K562 (cell line): ENCODE data around the gene CNIH3. TPM values are rescaled to one million over a fixed set of nuclear protein-coding genes. Genes with fewer than 3 reads are reported as not detected.
A peak's percentile ranks its signal among the peaks of the same experiment; 100 is the strongest.
"Not testable (repeated sequence)": the region's sequence is repeated elsewhere in the genome, so short reads cannot be mapped to it uniquely, and the experiment has no call there.

ENCODE experiments used
- ATAC-seq: fragments of 200-7000 bp; cut with Tn5 transposase; 3 replicates; pipeline ENCODE4 v1.9.1; 2020; ENCODE audit warnings: moderate library complexity
- BruUV-seq: library from RNA; stranded (reverse); fragments of 400-500 nt; replicated peaks from 2 replicates; lab custom pipeline; 2021; lab: Mats Ljungman, UMichigan
- CTCF ChIA-PET: fragments of 300-600 bp; formaldehyde crosslinking; extraction: SDS; loops from one replicate; lab custom pipeline; 2021; ENCODE audit warnings: low intra/inter-chr PET ratio; lab: Yijun Ruan, JAX
- POLR2A ChIA-PET: fragments of 300-600, 350-650 bp; sonication (Branson Sonifier 250); formaldehyde crosslinking; extraction: SDS; loops from one replicate; lab custom pipeline; 2021; ENCODE audit warnings: antibody characterized with exemption, inconsistent platforms; lab: Yijun Ruan, JAX
- DNase-seq, 4 experiments: peaks; one replicate each; pipeline versions ENCODE4 v3.0.0 to v3.0.0-alpha.2; 2011 to 2018; ENCODE audit warnings: low spot score in 3 of 4, mixed read lengths in 3 of 4; ENCODE audit errors: extremely low read depth in 1 of 4
- FAIRE-seq: peaks from 2 replicates; lab custom pipeline; 2011; peaks lifted over from hg19 to GRCh38; lab: Jason Lieb, UNC
- H2AFZ ChIP-seq: 2 replicates; pipeline ENCODE4 v1.6.0; 2011; ENCODE audit warnings: low read depth, low read length, control low read depth, inconsistent platforms
- H3K27ac ChIP-seq: fragments of 200-600 bp; 3 replicates; pipeline ENCODE4 v1.8.0; 2011; ENCODE audit warnings: low read depth, mild to moderate bottlenecking, control low read depth, inconsistent platforms, low read length, moderate library complexity, mixed read lengths; ENCODE audit errors: extremely low read depth
- H3K27me3 ChIP-seq, 2 experiments: fragments of 300-600 bp in 1 of 2; 2 replicates in 1 of 2; 3 replicates in 1 of 2; pipeline versions ENCODE4 v1.6.0 to v1.8.0; 2011; ENCODE audit warnings: inconsistent platforms in 2 of 2, low read length in 2 of 2, mild to moderate bottlenecking in 1 of 2, mixed read lengths in 1 of 2, moderate library complexity in 1 of 2; ENCODE audit not compliant: control insufficient read depth in 2 of 2, insufficient read depth in 2 of 2
- H3K36me3 ChIP-seq: fragments of 300-600 bp; 3 replicates; pipeline ENCODE4 v1.8.0; 2011; ENCODE audit warnings: mild to moderate bottlenecking, low read length, inconsistent platforms; ENCODE audit not compliant: control insufficient read depth, insufficient read depth
- H3K4me1 ChIP-seq, 2 experiments: fragments of 200-600 bp in 1 of 2; replicated peaks in 1 of 2; 2 replicates in 1 of 2; 3 replicates in 1 of 2; pipeline versions ENCODE4 v1.5.1 to v1.8.0; 2011; ENCODE audit warnings: inconsistent platforms in 2 of 2, low read length in 2 of 2, mild to moderate bottlenecking in 1 of 2, mixed read lengths in 1 of 2, moderate library complexity in 1 of 2; ENCODE audit not compliant: control insufficient read depth in 2 of 2, insufficient read depth in 2 of 2
- H3K4me2 ChIP-seq: 2 replicates; pipeline ENCODE4 v1.6.1; 2011; ENCODE audit warnings: low read length, control low read depth, inconsistent platforms, mixed read lengths; ENCODE audit not compliant: insufficient read depth
- H3K4me3 ChIP-seq: fragments of 200-600 bp; sonication (generic), shearing (Covaris generic); 2 replicates; pipeline ENCODE4 v1.5.1; 2016; ENCODE audit warnings: control low read depth, inconsistent platforms
- H3K79me2 ChIP-seq: fragments of 200-600 bp; 3 replicates; pipeline ENCODE4 v1.8.0; 2011; ENCODE audit warnings: low read length, inconsistent platforms; ENCODE audit not compliant: control insufficient read depth, insufficient read depth
- H3K9ac ChIP-seq, 2 experiments: 2 replicates each; pipeline versions ENCODE4 v1.6.0 to v1.6.1; 2011; ENCODE audit warnings: low read depth in 2 of 2, low read length in 2 of 2, control low read depth in 1 of 2, inconsistent platforms in 1 of 2, mild to moderate bottlenecking in 1 of 2, mixed read lengths in 1 of 2; ENCODE audit not compliant: insufficient read depth in 1 of 2
- H3K9me1 ChIP-seq: one replicate; pipeline ENCODE4 v1.6.0; 2011; ENCODE audit warnings: inconsistent platforms, mild to moderate bottlenecking, low read length, moderate library complexity; ENCODE audit not compliant: control insufficient read depth, insufficient read depth
- H3K9me3 ChIP-seq: replicated peaks from 2 replicates; pipeline ENCODE4 v1.5.1; 2011; ENCODE audit warnings: low read depth, low read length, inconsistent platforms; ENCODE audit not compliant: control insufficient read depth, insufficient read depth
- H4K20me1 ChIP-seq: replicated peaks from 2 replicates; pipeline ENCODE4 v1.6.1; 2011; ENCODE audit warnings: low read length, inconsistent platforms, mixed read lengths; ENCODE audit not compliant: control insufficient read depth, insufficient read depth
- AFF4 ChIP-seq: sonication (generic); formaldehyde crosslinking; IDR thresholded peaks from 2 replicates; pipeline ENCODE4 v1.8.0; 2023; ENCODE audit warnings: mild to moderate bottlenecking, missing genetic modification reagents
- HDAC3 ChIP-seq: fragments of 450-650 bp; IDR thresholded peaks from 2 replicates; pipeline ENCODE4 v1.6.1; 2018; ENCODE audit warnings: borderline replicate concordance, mild to moderate bottlenecking, moderate library complexity; ENCODE audit not compliant: partially characterized antibody
- TGIF2 ChIP-seq: sonication (generic); formaldehyde crosslinking; IDR thresholded peaks from 2 replicates; pipeline ENCODE4 v1.8.1; 2022; ENCODE audit warnings: mild to moderate bottlenecking, missing genetic modification reagents, moderate library complexity
- ZNF146 ChIP-seq: IDR thresholded peaks from one replicate; pipeline ENCODE4 v1.6.1; 2018; ENCODE audit warnings: missing compliant biosample characterization; ENCODE audit not compliant: unreplicated experiment
- WGBS: fragments of 100-300 bp; shearing (Covaris generic); methylation state at CpG from one replicate; pipeline ENCODE4 v1.1.6; 2016; ENCODE audit warnings: low coverage, mixed read lengths; ENCODE audit not compliant: insufficient coverage; ENCODE audit errors: missing lambda C conversion rate; 5-methylcytosine and 5-hydroxymethylcytosine counted together
- in situ Hi-C: fragments of 300-500 bp; cut with MboI; formaldehyde crosslinking; loops from 4 replicates; pipeline ENCODE4 v1.15.0; 2018; ENCODE audit warnings: inconsistent platforms, mixed read lengths
- intact Hi-C: fragments of 100-400 bp; cut with micrococcal nuclease; formaldehyde crosslinking; loops from 2 replicates; pipeline ENCODE4 v1.14.2; 2022
- polyA plus RNA-seq, 8 experiments: library from polyadenylated mRNA; depleted of rRNA in 4 of 8; stranded (reverse) in 5 of 8; unstranded in 3 of 8; fragments of >200 nt; fragmentation: Nextera tagmentation in 2 of 8; fragmentation: Illumina TruSeq in 1 of 8; extraction: Ambion mirVana in 2 of 8; extraction: Trizol in 1 of 8; gene quantifications; 2 replicates each; pipeline versions ENCODE4 v1.2.1 to v1.2.3, GENCODE V29; 2011 to 2014; ENCODE audit warnings: inconsistent platforms in 1 of 8, missing spikeins in 1 of 8
- total RNA-seq, 7 experiments: library from RNA; depleted of rRNA in 6 of 7; stranded (reverse); fragments of >200 nt in 6 of 7; fragmentation: Illumina TruSeq in 2 of 7; extraction: Trizol in 2 of 7; gene quantifications; 2 replicates each; pipeline versions ENCODE4 v1.2.1 to v1.2.3, GENCODE V29; 2011 to 2021; ENCODE audit warnings: low replicate concordance in 1 of 7
- TF ChIP-seq, protein P1 (sequence below): sonication (generic); formaldehyde crosslinking; IDR thresholded peaks from 2 replicates; pipeline ENCODE4 v1.8.0; 2022; ENCODE audit warnings: mild to moderate bottlenecking, missing genetic modification reagents

Gene CNIH3
- total and polyA plus RNA-seq, 9 of the 15 experiments (the other 6 are each of a cell fraction or from before 2014, with no cell fraction given) = 0.14 to 1.8 (median 0.79) TPM

DNA sequence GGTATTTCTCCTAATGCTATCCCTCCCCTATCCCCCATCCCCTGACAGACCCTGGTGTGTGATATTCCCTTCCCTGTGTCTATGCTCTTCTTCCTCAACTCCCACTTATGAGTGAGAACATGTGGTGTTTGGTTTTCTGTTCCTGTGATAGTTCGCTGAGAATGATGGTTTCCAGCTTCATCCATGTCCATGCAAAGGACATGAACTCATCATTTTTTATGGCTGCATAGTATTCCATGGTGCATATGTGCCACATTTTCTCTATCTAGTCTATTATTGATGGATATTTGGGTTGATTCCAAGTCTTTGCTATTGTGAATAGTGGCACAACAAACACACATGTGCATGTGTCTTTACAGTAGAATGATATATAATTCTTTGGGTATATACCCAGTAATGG, 49.6 kb upstream of the CNIH3 start:
- peak; percentile 87 for TF ChIP-seq ZNF146 (CRISPR knock-in tag)
- in situ Hi-C loops, CTCF ChIA-PET, H3K4me3 ChIP-seq, H3K9me3 ChIP-seq, H3K27ac ChIP-seq, ATAC-seq, H3K4me2 ChIP-seq, H2AFZ ChIP-seq, H3K9me1 ChIP-seq, H3K9ac ChIP-seq, H3K4me1 ChIP-seq, POLR2A ChIA-PET, DNase-seq, FAIRE-seq, BruUV-seq, H4K20me1 ChIP-seq, H3K79me2 ChIP-seq, H3K36me3 ChIP-seq, H3K27me3 ChIP-seq, intact Hi-C loops: not testable (repeated sequence)
- WGBS = 0% methylated on average over 1 of the region's 1 CpG

- H3K27me3 ChIP-seq = peaks cover 6 to 13% of the 10 kb centered on the region in 2 experiments; a peak in 3 of 5 replicates
- no peak for DNase-seq
- H3K4me1 ChIP-seq = no peaks in the 10 kb centered on the region
- H2AFZ ChIP-seq = no peak overlapping the region
- no TSS peak for BruUV-seq
- no peak overlapping the region for H3K9ac ChIP-seq
- in situ Hi-C loops (no loop called here), intact Hi-C loops (no loop called here)
- no peaks in the 10 kb centered on the region for H3K9me3 ChIP-seq
- H4K20me1 ChIP-seq = no peaks in the 10 kb centered on the region
- ChIA-PET POLR2A (interaction anchor here (1.2 to 1.7 kb wide), 2 partner anchors 12 to 25 kb away, joined by 3 read pairs; no protein-coding TSS in a partner anchor), CTCF (no interaction called here)
- no peak overlapping the region for H3K4me2 ChIP-seq
- no peaks in the 10 kb centered on the region for H3K9me1 ChIP-seq
- H3K4me3 ChIP-seq = no peak overlapping the region
- no peaks in the 10 kb centered on the region for H3K79me2 ChIP-seq
- WGBS = 3% methylated on average over 6 of the region's 6 CpGs
- no peak for TF ChIP-seq TGIF2
- TF ChIP-seq, protein P1, sequence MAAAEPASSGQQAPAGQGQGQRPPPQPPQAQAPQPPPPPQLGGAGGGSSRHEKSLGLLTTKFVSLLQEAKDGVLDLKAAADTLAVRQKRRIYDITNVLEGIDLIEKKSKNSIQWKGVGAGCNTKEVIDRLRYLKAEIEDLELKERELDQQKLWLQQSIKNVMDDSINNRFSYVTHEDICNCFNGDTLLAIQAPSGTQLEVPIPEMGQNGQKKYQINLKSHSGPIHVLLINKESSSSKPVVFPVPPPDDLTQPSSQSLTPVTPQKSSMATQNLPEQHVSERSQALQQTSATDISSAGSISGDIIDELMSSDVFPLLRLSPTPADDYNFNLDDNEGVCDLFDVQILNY = no peak
- TF ChIP-seq HDAC3 = no peak
- no peak for TF ChIP-seq AFF4 (CRISPR knock-in tag)
- TF ChIP-seq, all 486 proteins: peak for 0
- ATAC-seq (no peak), FAIRE-seq (no peak)
- Histone ChIP-seq H3K27ac (no peak overlapping the region), H3K36me3 (no peaks in the 10 kb centered on the region)
Observed at GRCh38 chr1:224569276-224569675, 46.8 kb upstream of the CNIH3 start.
